ENCODE results near the gene SPPL2B.
"Not testable (repeated sequence)": the region's sequence is repeated elsewhere in the genome, so short reads cannot be mapped to it uniquely, and the experiment has no call there.

The SPPL2B gene

DNA sequence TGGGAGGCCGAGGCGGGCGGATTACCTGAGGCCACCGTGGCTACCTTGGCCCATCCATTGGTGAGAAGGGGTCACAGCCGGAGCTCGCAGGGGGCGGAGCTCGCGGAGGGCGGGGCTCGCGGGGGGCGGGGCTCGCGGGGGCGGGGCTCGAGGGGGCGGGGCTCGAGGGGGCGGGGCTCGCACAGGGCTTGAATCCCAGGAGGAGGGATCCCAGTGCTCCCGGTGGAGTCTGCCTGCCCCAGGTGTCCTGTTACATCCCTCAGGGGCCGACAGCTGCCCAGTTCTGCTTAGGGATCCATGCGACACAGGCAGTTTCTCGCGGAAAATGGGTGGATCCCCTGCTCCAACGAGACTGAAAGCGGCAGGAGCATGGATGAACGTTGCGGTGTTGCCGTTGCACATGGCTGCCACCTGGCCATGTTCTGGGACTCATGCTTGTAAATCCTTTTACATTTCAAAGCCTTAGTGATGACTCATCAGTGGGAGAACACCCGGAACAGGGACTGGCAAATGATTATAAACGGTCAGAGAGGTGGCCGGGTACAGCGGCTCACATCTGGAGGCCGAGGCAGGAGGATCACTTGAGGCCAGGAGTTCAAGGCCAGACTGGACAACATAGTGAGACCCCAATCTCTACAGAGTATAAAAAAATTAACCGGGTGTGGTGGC, 56.7 kb downstream of the SPPL2B start:
- no peak overlapping the region for H3K4me3 ChIP-seq (replicated peaks; ENCODE audit: low read depth, low read length)
- TF ChIP-seq, protein P1, sequence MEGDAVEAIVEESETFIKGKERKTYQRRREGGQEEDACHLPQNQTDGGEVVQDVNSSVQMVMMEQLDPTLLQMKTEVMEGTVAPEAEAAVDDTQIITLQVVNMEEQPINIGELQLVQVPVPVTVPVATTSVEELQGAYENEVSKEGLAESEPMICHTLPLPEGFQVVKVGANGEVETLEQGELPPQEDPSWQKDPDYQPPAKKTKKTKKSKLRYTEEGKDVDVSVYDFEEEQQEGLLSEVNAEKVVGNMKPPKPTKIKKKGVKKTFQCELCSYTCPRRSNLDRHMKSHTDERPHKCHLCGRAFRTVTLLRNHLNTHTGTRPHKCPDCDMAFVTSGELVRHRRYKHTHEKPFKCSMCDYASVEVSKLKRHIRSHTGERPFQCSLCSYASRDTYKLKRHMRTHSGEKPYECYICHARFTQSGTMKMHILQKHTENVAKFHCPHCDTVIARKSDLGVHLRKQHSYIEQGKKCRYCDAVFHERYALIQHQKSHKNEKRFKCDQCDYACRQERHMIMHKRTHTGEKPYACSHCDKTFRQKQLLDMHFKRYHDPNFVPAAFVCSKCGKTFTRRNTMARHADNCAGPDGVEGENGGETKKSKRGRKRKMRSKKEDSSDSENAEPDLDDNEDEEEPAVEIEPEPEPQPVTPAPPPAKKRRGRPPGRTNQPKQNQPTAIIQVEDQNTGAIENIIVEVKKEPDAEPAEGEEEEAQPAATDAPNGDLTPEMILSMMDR (IDR thresholded peaks at IDR 0.05; ENCODE audit: low read depth, low read length, missing control alignments) = no peak
- peak; percentile 99 for DNase-seq (ENCODE audit: extremely low read depth, low read depth)

DNA sequence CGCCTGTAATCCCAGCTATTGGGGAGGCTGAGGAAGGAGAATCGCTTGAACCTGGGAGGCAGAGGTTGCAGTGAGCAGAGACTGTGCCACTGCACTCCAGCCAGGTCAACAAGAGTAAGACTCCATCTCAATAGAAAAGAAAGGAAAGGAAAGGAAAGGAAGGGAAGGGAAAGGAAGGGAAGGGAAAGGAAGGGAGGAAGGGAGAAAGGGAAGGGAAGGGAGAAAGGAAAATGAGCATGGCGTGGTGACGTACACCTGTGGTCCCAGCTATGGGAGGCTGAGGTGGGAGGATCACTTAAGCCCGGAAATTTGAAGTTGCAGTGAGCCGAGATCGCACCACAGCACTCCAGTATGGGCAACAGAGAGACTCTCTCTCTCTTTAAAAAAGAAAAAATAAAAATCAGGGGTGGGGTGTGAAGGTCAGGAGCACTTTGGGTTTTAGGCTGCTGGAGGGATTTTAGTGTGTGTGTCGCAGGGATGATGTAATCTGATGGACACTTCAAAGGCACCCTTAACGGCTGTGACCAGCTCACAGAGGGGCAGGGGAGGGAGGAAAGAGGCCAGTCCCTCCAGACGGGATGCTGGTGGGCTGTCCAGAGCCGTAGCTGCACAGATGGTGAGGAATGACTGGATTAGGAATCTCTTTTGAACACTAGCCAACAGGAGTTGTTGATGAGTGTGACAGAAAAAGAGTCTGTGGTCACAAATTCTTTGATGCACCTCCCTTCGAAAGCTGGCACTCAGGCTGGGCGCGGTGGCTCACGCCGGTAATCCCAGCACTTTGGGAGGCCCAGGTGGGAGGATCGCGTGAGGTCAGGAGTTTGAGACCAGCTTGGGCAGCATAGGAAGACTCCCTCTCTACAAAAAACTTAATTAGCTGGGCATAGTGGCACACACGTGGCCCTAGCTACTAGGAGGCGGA, 59.1 kb downstream of the SPPL2B start:
- TF ChIP-seq, protein P1 (IDR thresholded peaks at IDR 0.05; ENCODE audit: low read depth, low read length, missing control alignments) = no peak
- DNase-seq (ENCODE audit: extremely low read depth, low read depth) = no peak

DNA sequence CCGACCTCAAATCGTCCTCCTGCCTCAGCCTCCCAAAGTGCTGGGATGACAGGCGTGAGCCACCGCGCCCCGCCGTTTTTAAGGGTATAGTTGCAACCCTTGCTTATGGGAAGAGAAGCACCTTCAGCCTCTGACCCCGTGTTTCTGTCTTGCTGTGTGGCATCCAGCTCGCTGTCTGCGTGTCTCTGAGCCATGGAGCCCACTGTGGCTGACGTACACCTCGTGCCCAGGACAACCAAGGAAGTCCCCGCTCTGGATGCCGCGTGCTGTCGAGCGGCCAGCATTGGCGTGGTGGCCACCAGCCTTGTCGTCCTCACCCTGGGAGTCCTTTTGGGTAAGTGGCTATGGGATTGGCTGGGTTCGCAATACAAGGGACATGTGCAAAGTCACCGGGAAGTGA, 61.1 kb downstream of the SPPL2B start:
- H3K4me3 ChIP-seq (replicated peaks; ENCODE audit: low read depth, low read length) = no peak overlapping the region
- DNase-seq (ENCODE audit: extremely low read depth, low read depth) = no peak
- TF ChIP-seq, protein P1 (IDR thresholded peaks at IDR 0.05; ENCODE audit: low read depth, low read length, missing control alignments) = no peak

More for the DNA sequence above, 59.1 kb downstream of the SPPL2B start:
- H3K4me3 ChIP-seq (replicated peaks; ENCODE audit: low read depth, low read length) = no peak overlapping the region

DNA sequence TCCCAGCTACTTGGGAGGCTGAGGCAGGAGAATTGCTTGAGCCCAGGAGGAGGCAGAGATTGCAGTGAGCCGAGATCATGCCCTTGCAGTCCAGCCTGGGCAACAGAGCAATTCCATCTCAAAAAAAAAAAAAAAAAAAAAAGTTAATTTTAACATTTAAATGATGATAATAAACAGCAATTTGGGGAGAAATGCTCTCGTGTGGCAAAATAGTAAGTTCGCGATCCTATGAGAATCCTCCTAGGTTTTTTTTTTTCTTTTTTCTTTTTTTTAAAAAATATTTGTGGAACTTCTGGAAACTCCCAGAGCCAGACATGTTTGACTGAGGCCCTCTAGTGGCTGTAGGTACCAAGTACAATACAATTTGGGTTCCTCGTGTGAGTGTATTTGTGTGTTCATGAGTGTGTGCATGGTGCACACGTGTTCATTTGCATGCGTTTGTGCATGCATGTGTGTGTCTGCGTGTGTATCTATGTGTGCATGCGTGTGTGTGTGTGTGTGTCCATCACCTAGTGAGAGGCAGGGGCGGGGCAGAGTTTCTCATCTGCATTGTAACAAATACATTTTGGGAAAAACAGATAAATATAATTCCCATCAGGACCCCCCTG, 62.7 kb downstream of the SPPL2B start:
- DNase-seq (ENCODE audit: extremely low read depth, low read depth) = peak; percentile 65
- TF ChIP-seq, protein P1 (IDR thresholded peaks at IDR 0.05; ENCODE audit: low read depth, low read length, missing control alignments) = peak; percentile 82
- H3K4me3 ChIP-seq (replicated peaks; ENCODE audit: low read depth, low read length) = no peak overlapping the region

DNA sequence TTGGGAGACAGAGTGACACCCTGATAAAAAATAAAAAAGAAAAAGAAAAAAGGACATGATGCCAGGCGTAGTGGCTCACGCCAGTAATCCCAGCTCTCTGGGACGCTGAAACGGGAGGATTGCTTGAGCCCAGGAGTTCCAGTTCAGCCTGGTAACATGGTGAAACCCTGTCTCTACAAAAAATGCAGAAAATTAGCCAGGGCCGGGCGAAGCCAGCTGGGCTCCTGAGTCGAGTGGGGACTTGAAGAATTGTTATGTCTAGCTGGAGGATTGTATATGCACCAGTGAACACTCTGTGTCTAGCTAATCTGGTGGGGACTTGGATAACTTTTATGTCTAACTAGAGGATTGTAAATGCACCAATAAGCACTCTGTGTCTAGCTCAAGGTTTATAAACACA, 63.9 kb downstream of the SPPL2B start:
- TF ChIP-seq, protein P1 (IDR thresholded peaks at IDR 0.05; ENCODE audit: low read depth, low read length, missing control alignments) = no peak
- no peak overlapping the region for H3K4me3 ChIP-seq (replicated peaks; ENCODE audit: low read depth, low read length)
- DNase-seq (ENCODE audit: extremely low read depth, low read depth) = no peak

DNA sequence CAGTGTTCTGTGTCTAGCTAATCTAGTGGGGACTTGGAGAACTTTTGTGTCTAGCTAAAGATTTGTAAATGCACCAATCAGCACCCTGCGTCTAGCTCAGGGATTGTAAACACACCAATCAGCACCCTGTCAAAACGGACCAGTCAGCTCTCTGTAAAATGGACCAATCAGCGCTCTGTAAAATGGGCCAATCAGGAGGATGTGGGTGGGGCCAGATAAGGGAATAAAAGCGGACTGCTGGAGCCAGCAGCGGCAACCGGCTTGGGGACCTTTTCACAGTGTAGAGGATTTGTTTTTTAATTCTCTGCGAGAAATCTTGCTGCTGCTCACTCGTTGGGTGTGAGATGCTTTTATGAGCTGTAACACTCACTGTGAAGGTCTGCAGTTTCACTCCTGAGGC, 64.4 kb downstream of the SPPL2B start:
- not testable (repeated sequence) for DNase-seq (ENCODE audit: extremely low read depth, low read depth); H3K4me3 ChIP-seq (replicated peaks; ENCODE audit: low read depth, low read length)

DNA sequence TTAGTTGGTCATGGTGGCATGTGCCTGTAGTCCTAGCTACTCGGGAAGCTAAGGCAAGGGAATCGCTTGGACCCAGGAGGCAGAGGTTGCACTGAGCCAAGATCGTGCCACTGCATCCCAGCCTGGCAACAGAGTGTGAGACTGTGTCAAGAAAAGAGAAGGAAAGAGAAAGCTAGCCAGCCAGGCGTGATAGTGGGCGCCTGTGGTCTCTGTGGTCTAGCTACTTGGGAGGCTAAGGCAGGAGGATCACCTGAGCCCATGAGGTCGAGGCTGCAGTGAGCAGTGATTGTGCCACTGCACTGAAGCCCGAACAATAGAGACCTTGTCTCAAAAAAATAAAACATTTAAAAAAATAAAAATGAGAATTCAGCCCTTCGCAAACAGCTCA, 65.6 kb downstream of the SPPL2B start:
- DNase-seq (ENCODE audit: extremely low read depth, low read depth) = no peak
- H3K4me3 ChIP-seq (replicated peaks; ENCODE audit: low read depth, low read length) = no peak overlapping the region
- TF ChIP-seq, protein P1 (IDR thresholded peaks at IDR 0.05; ENCODE audit: low read depth, low read length, missing control alignments) = no peak

All from HFF-Myc (cell line).